NCI-H2227 treated with DMSO at 0.1 percent for 48 hours (cell line): ENCODE results near the gene ATP11C.
"Not testable (repeated sequence)": the region's sequence is repeated elsewhere in the genome, so short reads cannot be mapped to it uniquely, and the experiment has no call there.

ENCODE experiments used
- DNase-seq: peaks from one replicate; lab custom pipeline; 2025; lab: John Stamatoyannopoulos, UW

The ATP11C gene

GRCh38 chrX:139932901-139933796, at the start of gene ATP11C:
Gene ATP11C (minus strand): TSS chrX:139933053. CDS start chrX:139932042, 1,011 bp downstream.
- DNase-seq: no peak

DNA sequence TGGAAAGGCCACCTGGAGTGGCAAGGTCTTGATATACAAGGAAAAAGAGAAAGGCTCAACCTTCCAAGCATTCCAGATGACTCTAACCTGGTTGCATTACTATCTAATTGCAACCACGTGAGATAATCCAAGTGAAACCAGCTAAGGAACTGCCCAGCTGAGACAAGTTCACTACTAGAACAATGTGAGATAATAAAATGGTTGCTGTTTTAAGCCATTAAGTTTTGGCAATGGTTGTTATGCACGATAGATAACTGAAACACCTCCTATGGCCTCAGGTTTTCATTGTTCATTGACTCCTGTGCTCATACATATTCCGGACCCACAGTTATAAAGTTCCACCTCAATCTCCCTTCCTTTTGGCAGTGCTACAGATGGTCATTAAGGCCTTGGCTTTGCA, 41.6 kb upstream of the ATP11C start:
- DNase-seq: no peak

DNA sequence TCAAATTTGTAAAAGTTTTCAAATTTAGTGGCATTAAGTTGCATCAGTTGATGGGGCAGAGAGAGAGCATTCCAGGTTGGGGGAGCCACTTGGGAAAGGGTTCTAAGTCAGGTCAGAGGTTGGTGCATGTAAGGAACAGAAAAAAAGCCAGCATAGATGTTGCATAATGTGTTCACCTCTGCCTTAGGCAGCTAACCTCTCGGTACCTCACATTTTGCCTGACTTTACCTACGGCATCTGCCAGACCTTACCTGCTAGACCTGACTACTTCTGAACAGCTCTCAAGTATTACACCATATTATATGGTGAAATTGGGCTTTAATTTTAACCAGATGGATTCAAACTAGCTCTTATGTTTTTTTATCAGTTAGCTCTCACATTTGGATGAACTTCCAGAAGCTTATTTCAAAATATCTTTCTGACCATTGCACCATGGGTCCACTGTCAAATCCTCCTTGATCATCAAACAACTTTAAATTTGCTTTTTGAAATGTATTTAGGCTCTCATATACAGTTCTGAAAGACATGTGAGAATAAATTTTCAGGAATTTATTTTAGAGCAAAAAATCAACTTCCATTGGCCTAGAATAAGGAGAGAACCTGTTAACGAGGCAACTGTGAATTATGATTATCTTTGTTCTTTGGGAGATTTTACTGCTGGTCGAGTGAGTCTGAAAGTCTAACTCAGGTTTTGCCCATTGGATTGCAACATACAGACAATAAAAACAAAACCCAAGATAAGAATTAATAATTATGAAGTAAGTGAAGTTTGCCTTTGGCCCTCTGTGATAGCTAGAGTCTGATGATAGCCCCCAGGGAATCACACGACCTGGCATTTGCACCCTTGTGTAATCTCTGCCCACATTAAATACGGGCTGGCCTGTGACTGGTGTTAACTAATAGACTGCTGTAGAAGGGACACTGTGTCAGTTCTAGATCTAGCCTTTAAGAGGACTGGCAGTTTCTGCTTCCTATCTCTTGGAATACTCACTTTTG, 40.1 kb upstream of the ATP11C start:
- DNase-seq: no peak

DNA sequence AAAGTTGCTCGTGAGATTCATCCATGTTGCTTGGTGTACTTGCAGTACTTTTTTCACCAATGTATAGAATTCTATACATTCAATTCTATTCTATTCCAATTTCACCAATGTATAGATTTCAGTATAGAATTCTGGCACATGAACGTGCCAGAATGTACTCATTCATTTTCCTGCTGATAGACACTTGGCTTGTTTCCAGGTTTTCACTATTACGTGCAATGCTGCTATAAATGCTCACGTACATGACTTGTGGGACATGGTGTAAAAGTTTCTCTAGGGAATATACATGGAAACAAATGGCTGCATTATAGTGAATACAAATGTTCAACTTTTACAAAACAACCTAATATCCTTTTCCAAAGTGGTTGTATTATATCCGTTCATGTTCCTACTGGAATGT, 39.3 kb upstream of the ATP11C start:
- no peak for DNase-seq

- no peak for DNase-seq
Measured at GRCh38 chrX:139971394-139971749, 38.5 kb upstream of the ATP11C start.

DNA sequence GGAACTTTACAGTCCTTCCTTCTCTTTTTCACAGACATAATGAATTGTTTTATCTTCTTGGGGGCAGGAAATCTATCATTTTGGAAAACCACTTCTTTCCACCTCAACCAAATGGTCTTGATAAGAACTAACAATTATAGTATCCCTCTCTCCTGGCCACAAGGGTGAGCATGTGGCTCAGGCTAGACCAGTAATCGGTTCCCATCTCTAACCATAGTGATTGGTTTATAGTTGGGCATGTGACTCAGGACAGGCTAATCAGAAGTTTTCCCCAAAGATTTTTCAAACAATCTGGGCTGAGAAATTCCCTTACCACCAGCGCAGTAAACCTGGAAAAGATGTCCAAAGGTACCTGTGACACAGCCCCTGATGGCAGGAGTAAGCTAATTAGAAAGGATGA, 36.4 kb upstream of the ATP11C start:
- no peak for DNase-seq

- no peak for DNase-seq
Measured at GRCh38 chrX:139967750-139968149, 34.9 kb upstream of the ATP11C start.

DNA sequence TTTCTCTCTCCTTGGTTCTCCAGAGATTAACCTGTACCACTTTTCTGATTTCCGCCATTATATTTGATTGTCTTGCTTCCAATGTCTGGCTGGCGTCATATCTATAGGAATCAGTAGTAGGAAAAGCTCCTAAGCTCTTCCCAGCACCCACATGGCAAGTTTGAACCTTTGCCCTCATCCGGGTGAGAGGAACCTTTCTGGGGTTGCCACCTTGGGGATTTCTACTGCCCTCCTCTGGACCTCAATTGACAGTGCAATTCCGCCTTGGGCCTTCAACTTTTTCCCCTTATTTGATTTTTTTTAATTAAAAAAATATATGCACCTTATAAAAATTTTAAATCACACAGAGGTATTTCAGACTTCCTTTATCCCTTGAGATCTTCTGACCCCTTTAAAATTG, 34.4 kb upstream of the ATP11C start:
- no peak for DNase-seq

DNA sequence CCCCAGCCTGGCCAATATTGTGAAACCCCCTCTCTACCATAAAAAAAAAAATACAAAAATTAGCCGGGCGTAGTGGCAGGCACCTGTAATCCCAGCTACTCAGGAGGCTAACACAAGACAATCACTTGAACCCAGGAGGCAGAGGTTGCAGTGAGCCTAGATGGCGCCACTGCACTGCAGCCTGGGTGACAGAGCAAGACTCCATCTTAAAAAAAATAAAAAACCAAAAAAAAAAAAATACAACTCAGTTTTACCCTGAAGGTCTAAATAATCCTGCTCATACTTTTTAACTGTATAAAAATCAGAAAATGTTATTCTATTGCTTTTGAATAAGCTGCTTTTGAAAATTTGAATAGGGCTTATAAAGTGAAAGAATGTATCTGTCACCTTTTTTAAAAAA, 33.3 kb upstream of the ATP11C start:
- not testable (repeated sequence) for DNase-seq

DNA sequence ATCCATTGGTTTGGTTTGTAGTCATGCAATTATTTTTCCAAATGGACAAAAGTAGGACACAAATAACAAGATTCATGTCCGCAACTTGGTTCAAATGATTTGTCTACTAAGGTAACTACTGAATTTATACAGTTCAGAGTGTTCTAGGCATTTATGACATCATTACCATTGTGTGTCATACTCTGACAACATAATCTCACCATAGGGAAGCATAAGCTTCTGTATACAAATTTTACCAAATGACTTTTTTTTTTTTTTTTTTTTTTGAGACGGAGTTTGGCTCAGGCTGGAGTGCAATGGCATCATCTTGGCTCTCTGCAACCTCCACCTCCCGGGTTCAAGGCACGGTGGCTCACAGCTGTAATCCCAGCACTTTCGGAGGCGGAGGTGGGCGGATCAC, 32.6 kb upstream of the ATP11C start, which contains the start of gene CXorf66:
Gene CXorf66, minus strand, starts transcription at position 101 of the 400 bp plus-strand sequence. Its CDS starts 25 bp downstream, at position 76.
- no peak for DNase-seq

- not testable (repeated sequence) for DNase-seq
Measured at GRCh38 chrX:139961091-139961490, 28.2 kb upstream of the ATP11C start.

GRCh38 chrX:139949703-139950102, 16.9 kb upstream of the ATP11C start:
- no peak for DNase-seq

DNA sequence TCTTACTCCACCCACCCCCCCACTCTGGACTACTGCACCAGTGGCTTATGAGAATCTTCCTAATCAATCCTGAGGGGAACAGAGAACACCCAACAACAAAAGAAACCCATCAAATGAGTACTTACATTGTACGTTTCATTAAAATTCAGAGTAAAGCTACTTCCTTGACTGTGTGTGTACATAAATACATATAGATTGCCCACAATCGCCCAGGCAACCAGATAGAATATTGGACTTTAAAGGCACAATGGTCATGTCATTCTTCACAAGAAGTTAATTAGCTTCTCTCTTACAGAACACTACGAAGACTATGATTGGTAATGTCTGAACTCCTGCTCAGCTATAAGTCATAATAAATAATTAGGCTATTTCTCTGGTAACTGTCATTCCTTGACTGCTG, 12.2 kb upstream of the ATP11C start:
- DNase-seq: no peak

DNA sequence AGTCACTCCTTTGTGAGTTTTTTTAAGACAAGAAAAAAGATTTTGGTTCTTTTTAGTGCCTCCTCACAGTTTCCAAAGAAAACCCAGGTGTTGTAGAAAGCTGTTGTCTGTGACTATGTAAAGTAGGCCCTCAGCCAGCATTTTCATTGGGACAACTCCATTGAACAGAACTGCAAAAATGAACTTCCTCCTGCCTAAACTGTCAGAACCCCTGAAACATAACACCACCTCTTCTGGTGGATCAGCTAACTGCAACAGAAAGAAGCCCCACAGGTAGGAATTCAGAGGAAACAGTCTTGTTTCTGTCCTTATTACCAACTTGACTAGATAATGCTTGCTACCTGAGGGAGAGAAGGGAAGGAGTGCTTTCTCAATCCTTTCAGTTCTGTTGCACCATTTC, 3.4 kb upstream of the ATP11C start:
- DNase-seq: no peak

GRCh38 chrX:139933904-139934303, 1.1 kb upstream of the ATP11C start:
- no peak for DNase-seq

DNA sequence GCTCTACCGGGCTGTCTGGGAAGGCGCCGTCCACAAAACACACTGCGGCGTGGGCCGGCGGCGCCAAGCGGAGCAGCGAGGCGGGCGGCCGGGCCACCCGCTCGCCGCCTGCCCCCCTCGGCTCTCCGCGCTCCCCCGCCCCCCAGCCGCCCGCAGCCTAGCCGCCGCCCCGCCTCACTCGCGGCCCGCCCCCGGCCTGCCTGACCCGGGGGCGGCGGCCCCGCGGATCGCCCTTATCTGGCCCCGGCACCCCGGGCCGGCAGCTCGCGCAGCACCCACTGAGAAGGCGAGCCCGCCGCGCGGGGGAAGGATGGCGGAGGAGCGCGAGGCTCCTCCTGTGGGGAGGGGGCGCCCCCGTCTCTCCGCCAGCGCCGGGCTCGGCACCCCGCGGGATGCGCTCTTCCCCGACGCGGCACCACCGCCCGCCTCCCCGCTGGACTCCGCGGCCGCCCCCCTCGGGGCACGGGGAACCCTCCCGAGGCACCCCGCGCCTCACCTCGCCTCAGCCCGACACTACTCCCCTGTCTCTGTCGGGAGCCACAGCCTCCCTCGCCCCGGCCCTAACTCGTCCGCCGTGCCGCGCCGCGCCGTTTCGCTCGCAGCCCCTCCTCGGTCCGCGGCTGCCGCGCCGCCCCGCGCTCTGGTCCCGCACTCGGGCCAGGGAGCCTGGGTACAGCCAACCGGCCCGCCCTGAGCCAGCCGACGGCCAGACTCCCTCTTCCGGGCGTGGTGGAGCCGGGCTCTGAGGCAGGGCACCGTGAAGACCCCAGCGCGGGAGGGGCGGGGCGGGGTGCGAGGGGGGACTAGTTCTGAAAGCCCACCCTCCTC, 566 bp downstream of the ATP11C start:
- no peak for DNase-seq

DNA sequence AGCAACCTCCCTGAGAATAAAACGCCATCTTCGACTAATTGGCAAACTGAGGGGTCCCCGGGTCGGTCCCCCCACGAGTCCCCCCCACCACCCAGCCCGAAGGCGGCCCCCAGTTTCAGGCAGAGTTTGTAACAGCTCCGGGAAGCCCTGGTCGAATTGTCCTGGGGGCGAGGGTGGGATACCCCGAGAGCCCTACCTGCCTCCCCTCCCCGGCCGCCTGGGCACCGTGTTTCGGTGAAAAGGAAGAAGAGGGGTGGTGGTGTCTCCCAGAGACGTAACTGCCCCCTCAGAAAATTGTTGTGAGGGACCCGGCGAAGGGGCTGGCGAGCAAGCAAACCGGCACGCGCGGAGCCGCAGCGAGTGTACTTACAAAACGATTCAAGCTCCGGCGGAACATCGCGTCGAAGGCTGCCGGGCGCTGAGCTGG, 1.2 kb downstream of the ATP11C start:
- no peak for DNase-seq

DNA sequence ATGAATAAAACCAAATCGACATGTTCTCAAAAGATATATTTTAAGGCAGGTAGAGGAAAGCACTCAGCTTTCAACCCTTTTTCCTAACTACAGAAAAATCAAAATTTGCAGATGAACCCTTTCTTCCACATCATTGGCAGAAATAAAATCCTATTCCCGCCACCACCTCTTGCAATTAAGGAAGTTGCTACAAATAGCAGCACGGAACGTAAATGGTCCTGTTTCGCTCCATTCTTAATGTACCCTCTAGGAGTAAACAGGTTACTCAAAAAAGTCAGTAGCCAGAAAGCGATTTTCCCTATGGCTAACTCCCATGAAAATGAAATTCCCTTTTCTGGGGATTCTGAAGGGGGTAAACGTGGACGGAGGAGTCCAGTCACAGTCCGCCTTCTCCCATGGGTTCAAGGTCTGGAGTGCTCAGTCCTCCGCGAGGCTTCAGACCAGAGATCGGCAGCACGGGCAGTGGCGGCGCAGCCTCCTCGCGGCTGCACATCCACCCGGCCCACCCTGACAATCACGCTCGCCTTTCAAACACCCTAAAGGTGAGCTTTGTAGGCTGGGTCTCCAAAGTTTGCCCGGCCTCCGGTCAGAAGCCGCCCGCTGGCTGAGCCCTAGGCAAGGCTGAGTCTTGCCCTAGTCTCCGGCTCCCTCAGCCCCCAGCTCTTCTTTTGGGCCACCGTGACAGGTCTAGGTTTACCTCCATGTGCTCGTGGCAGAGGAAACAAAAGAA, 1.8 kb downstream of the ATP11C start:
- DNase-seq: no peak

GRCh38 chrX:139930401-139930800, 2.5 kb downstream of the ATP11C start:
- DNase-seq: no peak

- no peak for DNase-seq
Measured at GRCh38 chrX:139929876-139930275, 3.0 kb downstream of the ATP11C start.

GRCh38 chrX:139924696-139925095, 8.2 kb downstream of the ATP11C start:
- DNase-seq: no peak
